Measurements from ENCODE around the gene SPATA6L. TPM values are rescaled to one million over a fixed set of nuclear protein-coding genes. Genes with fewer than 3 reads are reported as not detected.
A peak's percentile ranks its signal among the peaks of the same experiment; 100 is the strongest.

The SPATA6L gene
- total and polyA plus RNA-seq, 10 of the 15 experiments (the other 5 are each of a cell fraction or from before 2014, with no cell fraction given) = 0.37 to 1.6 (median 0.91) TPM

DNA sequence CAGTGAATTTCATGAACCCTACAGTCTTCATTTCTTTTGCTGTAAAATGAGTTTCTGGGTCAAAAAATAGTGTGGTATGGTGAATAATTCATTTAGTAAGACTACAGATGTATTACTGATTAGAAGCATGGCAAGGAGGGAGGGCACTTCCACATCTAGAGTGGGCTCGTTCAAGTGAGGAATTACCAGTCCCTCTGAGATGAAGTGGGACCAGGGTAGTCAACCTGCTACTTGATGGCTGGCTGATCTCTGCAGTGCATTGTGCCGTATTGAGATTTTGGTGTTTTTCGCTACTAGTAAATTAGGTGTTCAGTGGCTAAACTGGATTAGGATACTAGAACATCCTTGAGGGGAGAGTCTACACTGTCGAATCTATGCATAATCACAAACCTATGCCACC is 23.9 kb upstream of the SPATA6L start:
- SMC1A ChIA-PET (ENCODE audit: uncharacterized antibody, unreplicated experiment) = interaction anchor here (0.9 kb wide), 1 partner anchor 9 kb away, joined by 3 read pairs; no protein-coding TSS in a partner anchor
- Histone ChIP-seq H3K27me3 (replicated peaks in 1 of 2; ENCODE audit: control insufficient read depth in 2 of 2, insufficient read depth in 2 of 2, low read length in 1 of 2) (no peaks in the 10 kb centered on the region), H3K4me1 (ENCODE audit: control insufficient read depth, insufficient read depth, low read length) (peaks cover 12% of the 10 kb centered on the region), H3K4me3 (peak overlapping the region; percentile 18; the same call in 1 of the 2 replicates), H3K36me3 (ENCODE audit: control insufficient read depth in 2 of 2, insufficient read depth in 2 of 2, low read length in 1 of 2) (peaks cover 0 to 10% of the 10 kb centered on the region in 2 experiments; a peak in 2 of 4 replicates), H3K4me2 (ENCODE audit: control insufficient read depth, insufficient read depth) (peak overlapping the region; percentile 72), H3K79me2 (ENCODE audit: control insufficient read depth, insufficient read depth, low read length) (no peaks in the 10 kb centered on the region; the same call in none of the 2 replicates), H2AFZ (ENCODE audit: control insufficient read depth, low read depth, low read length) (peak overlapping the region; percentile 46; the same call in 1 of the 2 replicates), H3K27ac (ENCODE audit: control insufficient read depth, insufficient read depth) (peak overlapping the region; percentile 70), H3K9me3 (replicated peaks; ENCODE audit: control insufficient read depth, insufficient read depth, low read length) (no peaks in the 10 kb centered on the region), H3K9ac (ENCODE audit: control insufficient read depth, insufficient read depth, low read length) (0 out of 2 replicates have a peak overlapping the region, but pooled peaks have one; percentile 2), H4K20me1 (ENCODE audit: control insufficient read depth, insufficient read depth) (no peaks in the 10 kb centered on the region)
- intact Hi-C loops (cut with micrococcal nuclease; ENCODE audit: unreplicated experiment) (no loop called here), in situ Hi-C loops (cut with MboI) (no loop called here)
- DNase-seq (ENCODE audit: low read depth, low spot score) = no peak
- CTCF ChIA-PET = interaction anchor here (0.6 to 0.9 kb wide), 2 partner anchors 45 to 304 kb away, joined by 3 read pairs; no protein-coding TSS in a partner anchor
- no TSS peak for BruUV-seq (replicated peaks)
- peak; percentile 97 for FAIRE-seq
- TF ChIP-seq IRF4 (IDR thresholded peaks at IDR 0.05; ENCODE audit: low read depth, low read length) (0 out of 2 replicates have a peak, but pooled peaks have one; percentile 22), FOXM1 (IDR thresholded peaks at IDR 0.05; ENCODE audit: low read depth, low read length) (0 out of 2 replicates have a peak, but pooled peaks have one; percentile 14), ZNF274 (IDR thresholded peaks at IDR 0.05; ENCODE audit: insufficient read depth, insufficient read length) (no peak)
- WGBS (ENCODE audit: insufficient coverage, insufficient replicate concordance, low lambda C conversion rate, missing lambda C conversion rate) = 0% methylated on average over 4 of the region's 4 CpGs
- POLR2A ChIA-PET = no interaction called here
- ATAC-seq = peak; percentile 83
- RAD21 ChIA-PET (ENCODE audit: unreplicated experiment) = no interaction called here

DNA sequence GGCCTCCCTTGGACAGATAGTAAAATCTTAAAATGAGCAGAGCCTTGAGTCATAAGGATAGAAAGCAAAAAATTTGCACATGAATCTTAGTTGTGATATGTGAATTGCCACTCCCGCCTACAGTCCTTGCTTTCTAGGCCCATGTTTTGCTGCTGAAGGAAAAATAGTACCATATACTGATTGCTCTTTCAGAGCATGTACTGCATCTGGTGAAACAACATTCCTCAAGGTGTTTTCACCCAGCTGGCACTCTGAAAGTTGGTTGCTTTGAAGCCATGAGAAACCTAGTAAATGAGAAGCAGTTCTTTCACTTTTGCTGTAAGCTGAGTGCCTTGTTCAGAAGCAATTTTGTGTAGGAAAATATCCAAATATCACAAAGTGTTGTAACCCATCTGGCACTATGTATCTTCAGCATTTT is 23.4 kb upstream of the SPATA6L start:
- DNase-seq (ENCODE audit: low read depth, low spot score) = peak; percentile 51
- TF ChIP-seq, protein P1, sequence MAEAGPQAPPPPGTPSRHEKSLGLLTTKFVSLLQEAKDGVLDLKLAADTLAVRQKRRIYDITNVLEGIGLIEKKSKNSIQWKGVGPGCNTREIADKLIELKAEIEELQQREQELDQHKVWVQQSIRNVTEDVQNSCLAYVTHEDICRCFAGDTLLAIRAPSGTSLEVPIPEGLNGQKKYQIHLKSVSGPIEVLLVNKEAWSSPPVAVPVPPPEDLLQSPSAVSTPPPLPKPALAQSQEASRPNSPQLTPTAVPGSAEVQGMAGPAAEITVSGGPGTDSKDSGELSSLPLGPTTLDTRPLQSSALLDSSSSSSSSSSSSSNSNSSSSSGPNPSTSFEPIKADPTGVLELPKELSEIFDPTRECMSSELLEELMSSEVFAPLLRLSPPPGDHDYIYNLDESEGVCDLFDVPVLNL (IDR thresholded peaks at IDR 0.05; ENCODE audit: low read depth, low read length) = no peak
- TF ChIP-seq, protein P2, sequence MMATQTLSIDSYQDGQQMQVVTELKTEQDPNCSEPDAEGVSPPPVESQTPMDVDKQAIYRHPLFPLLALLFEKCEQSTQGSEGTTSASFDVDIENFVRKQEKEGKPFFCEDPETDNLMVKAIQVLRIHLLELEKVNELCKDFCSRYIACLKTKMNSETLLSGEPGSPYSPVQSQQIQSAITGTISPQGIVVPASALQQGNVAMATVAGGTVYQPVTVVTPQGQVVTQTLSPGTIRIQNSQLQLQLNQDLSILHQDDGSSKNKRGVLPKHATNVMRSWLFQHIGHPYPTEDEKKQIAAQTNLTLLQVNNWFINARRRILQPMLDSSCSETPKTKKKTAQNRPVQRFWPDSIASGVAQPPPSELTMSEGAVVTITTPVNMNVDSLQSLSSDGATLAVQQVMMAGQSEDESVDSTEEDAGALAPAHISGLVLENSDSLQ (IDR thresholded peaks at IDR 0.05) = no peak; the same call in 1 of the 2 replicates
- TF ChIP-seq SIX5 (IDR thresholded peaks at IDR 0.05; ENCODE audit: low read depth, low read length, severe bottlenecking) (no peak), CBFB (IDR thresholded peaks at IDR 0.05; ENCODE audit: low read depth) (no peak), IKZF2 (IDR thresholded peaks at IDR 0.05) (peak in 1 of 2 experiments; percentile 45; a peak in 1 of 4 replicates), EP300 (IDR thresholded peaks at IDR 0.05; ENCODE audit: borderline replicate concordance in 1 of 2, control insufficient read depth in 1 of 2, low read depth in 2 of 2, low read length in 2 of 2) (0 out of 4 replicates have a peak, but pooled peaks of 1 of the 2 experiments have one; percentile 23), IKZF1 (conservative IDR thresholded peaks at IDR 0.05) (peak; percentile 17; the same call in 1 of the 2 replicates), KDM1A (IDR thresholded peaks at IDR 0.05; ENCODE audit: borderline replicate concordance) (no peak)

More for the DNA sequence above, 23.4 kb upstream of the SPATA6L start:
- H3K36me3 ChIP-seq (ENCODE audit: control insufficient read depth in 2 of 2, insufficient read depth in 2 of 2, low read length in 1 of 2) = peaks cover 0 to 10% of the 10 kb centered on the region in 2 experiments; a peak in 2 of 4 replicates
- ATAC-seq (peak; percentile 63), FAIRE-seq (peak; percentile 82)
- intact Hi-C loops (cut with micrococcal nuclease; ENCODE audit: unreplicated experiment) = loop anchor here (1.0 kb wide), 1 partner anchor 8 kb away; no protein-coding TSS in a partner anchor
- ChIA-PET POLR2A (no interaction called here), SMC1A (ENCODE audit: uncharacterized antibody, unreplicated experiment) (interaction anchor here (0.9 kb wide), 1 partner anchor 9 kb away, joined by 3 read pairs; no protein-coding TSS in a partner anchor), RAD21 (ENCODE audit: unreplicated experiment) (no interaction called here), CTCF (interaction anchor here (0.6 to 0.9 kb wide), 2 partner anchors 46 to 303 kb away, joined by 3 read pairs; no protein-coding TSS in a partner anchor)
- H2AFZ ChIP-seq (ENCODE audit: control insufficient read depth, low read depth, low read length) = peak overlapping the region; percentile 46; the same call in 1 of the 2 replicates
- in situ Hi-C loops (cut with MboI) = no loop called here
- peak overlapping the region; percentile 70 for H3K27ac ChIP-seq (ENCODE audit: control insufficient read depth, insufficient read depth)
- H3K4me2 ChIP-seq (ENCODE audit: control insufficient read depth, insufficient read depth) = peak overlapping the region; percentile 72
- WGBS (ENCODE audit: insufficient coverage, insufficient replicate concordance, low lambda C conversion rate, missing lambda C conversion rate) = 0% methylated on average over 1 of the region's 1 CpG
- peak overlapping the region; percentile 18; the same call in 1 of the 2 replicates for H3K4me3 ChIP-seq
- no peaks in the 10 kb centered on the region for H3K27me3 ChIP-seq (replicated peaks in 1 of 2; ENCODE audit: control insufficient read depth in 2 of 2, insufficient read depth in 2 of 2, low read length in 1 of 2)
- no peaks in the 10 kb centered on the region for H4K20me1 ChIP-seq (ENCODE audit: control insufficient read depth, insufficient read depth)
- 0 out of 2 replicates have a peak overlapping the region, but pooled peaks have one; percentile 2 for H3K9ac ChIP-seq (ENCODE audit: control insufficient read depth, insufficient read depth, low read length)
- BruUV-seq (replicated peaks) = no TSS peak
- H3K4me1 ChIP-seq (ENCODE audit: control insufficient read depth, insufficient read depth, low read length) = peaks cover 12% of the 10 kb centered on the region
- H3K79me2 ChIP-seq (ENCODE audit: control insufficient read depth, insufficient read depth, low read length) = no peaks in the 10 kb centered on the region; the same call in none of the 2 replicates
- no peaks in the 10 kb centered on the region for H3K9me3 ChIP-seq (replicated peaks; ENCODE audit: control insufficient read depth, insufficient read depth, low read length)

Measured in GM12878 (cell line).